Activated CD4-positive, alpha-beta T cell treated with anti-CD3 and anti-CD28 coated beads, Interleukin-2, amount 10 ng/mL, durations not matched to agents 24 days and 14 days (primary cell): ENCODE data around the gene A3GALT2. TPM values are rescaled to one million over a fixed set of nuclear protein-coding genes. Genes with fewer than 3 reads are reported as not detected.

Source experiments
- DNase-seq: peaks from one replicate; pipeline ENCODE4 v3.0.0; 2022
- H3K27ac Mint-ChIP-seq: one replicate; pipeline ENCODE4 v1.8.0; 2022; ENCODE audit warnings: mild to moderate bottlenecking, mixed read lengths
- H3K27me3 Mint-ChIP-seq: one replicate; pipeline ENCODE4 v1.8.0; 2022; ENCODE audit warnings: mixed read lengths
- H3K36me3 Mint-ChIP-seq: one replicate; pipeline ENCODE4 v1.8.0; 2022; ENCODE audit warnings: low read depth, mild to moderate bottlenecking, mixed read lengths
- H3K4me1 Mint-ChIP-seq: one replicate; pipeline ENCODE4 v1.8.0; 2021; ENCODE audit warnings: mixed read lengths
- H3K4me3 Mint-ChIP-seq: one replicate; pipeline ENCODE4 v1.8.0; 2022; ENCODE audit warnings: mild to moderate bottlenecking, moderate library complexity, mixed read lengths
- H3K9me3 Mint-ChIP-seq: one replicate; pipeline ENCODE4 v1.8.0; 2021; ENCODE audit warnings: mixed read lengths
- intact Hi-C: fragments of 100-400 bp; cut with micrococcal nuclease; formaldehyde crosslinking; loops from one replicate; pipeline ENCODE4 v1.15.1; 2023
- total RNA-seq: library from RNA; stranded (reverse); gene quantifications from 2 replicates; pipeline ENCODE4 v1.2.3, GENCODE V29; 2022

The A3GALT2 gene
- not detected in 2 replicates for total RNA-seq

- no peak for DNase-seq
- H3K4me3 Mint-ChIP-seq, result no peak within 1 kb of the TSS
- no peaks in the 10 kb centered on the region for H3K9me3 Mint-ChIP-seq
- intact Hi-C loops, result no loop called here
- peaks cover 3% of the 10 kb centered on the region for H3K27me3 Mint-ChIP-seq
- peaks cover 14% of the 10 kb centered on the region for H3K36me3 Mint-ChIP-seq
- no peak within 1 kb of the TSS for H3K27ac Mint-ChIP-seq
- H3K4me1 Mint-ChIP-seq, result peaks cover 2% of the 10 kb centered on the region
Measured at GRCh38 chr1:33320619-33321165, at the start of gene A3GALT2. Gene A3GALT2 (minus strand): TSS chr1:33321098. CDS start chr1:33321098, 0 bp downstream.

DNA sequence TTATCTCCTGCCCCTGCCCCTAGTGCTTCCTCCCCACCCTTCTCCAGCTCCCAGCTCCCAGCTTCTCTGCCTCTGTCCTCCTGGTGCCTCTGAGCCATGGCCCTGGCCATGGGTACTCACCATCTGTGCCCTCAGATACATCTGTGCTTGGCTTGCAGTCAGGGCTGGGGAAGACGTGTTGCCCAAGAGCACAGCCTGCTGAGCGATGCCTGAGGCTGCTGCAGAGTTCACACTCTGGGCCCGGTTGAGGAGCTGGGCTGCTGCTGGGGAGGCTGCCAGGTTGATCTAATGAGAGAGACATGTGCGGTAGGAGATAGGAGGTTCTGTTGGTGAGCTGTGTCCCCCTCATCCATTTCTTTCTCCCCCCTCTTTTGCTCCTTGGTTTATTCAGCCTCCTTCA, 49.4 kb upstream of the A3GALT2 start:
- intact Hi-C loops, result no loop called here
- H3K27ac Mint-ChIP-seq, result no peak overlapping the region
- H3K9me3 Mint-ChIP-seq, result no peaks in the 10 kb centered on the region
- H3K27me3 Mint-ChIP-seq, result no peaks in the 10 kb centered on the region
- no peaks in the 10 kb centered on the region for H3K36me3 Mint-ChIP-seq
- H3K4me1 Mint-ChIP-seq, result peaks cover 2% of the 10 kb centered on the region
- no peak for DNase-seq
- no peak overlapping the region for H3K4me3 Mint-ChIP-seq

DNA sequence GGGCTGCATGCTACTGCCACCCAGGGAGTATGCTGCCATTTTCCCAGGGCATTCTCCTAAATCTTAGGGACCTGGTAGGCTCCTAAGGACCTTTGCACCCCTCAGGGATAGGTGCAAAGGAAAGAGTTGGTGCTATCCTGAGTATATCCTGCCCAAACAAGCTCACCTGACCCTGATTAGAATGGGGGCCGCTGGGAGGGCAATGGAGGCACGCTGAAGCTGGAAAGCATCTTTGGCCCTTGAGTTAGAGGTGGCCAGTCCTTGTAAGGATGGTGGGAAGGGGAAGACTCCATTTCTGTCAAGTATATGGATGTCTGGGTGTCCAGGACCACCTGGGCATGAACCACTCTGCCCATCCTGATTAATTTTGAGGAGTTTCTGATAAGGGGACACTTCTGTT, 48.9 kb upstream of the A3GALT2 start:
- Mint-ChIP-seq H3K4me1 (peaks cover 2% of the 10 kb centered on the region), H3K27me3 (no peaks in the 10 kb centered on the region), H3K36me3 (no peaks in the 10 kb centered on the region), H3K9me3 (no peaks in the 10 kb centered on the region), H3K27ac (no peak overlapping the region), H3K4me3 (no peak overlapping the region)
- intact Hi-C loops, result loop anchor here (5.0 kb wide), 1 partner anchor 103 kb away; the partner anchor contains the start of gene ZSCAN20
- DNase-seq, result no peak

GRCh38 chr1:33369081-33369480, 48.2 kb upstream of the A3GALT2 start:
- intact Hi-C loops, result loop anchor here (5.0 kb wide), 1 partner anchor 103 kb away; the partner anchor contains the start of gene ZSCAN20
- H3K4me1 Mint-ChIP-seq, result peaks cover 2% of the 10 kb centered on the region
- DNase-seq, result no peak
- H3K9me3 Mint-ChIP-seq, result no peaks in the 10 kb centered on the region
- H3K4me3 Mint-ChIP-seq, result no peak overlapping the region
- H3K36me3 Mint-ChIP-seq, result no peaks in the 10 kb centered on the region
- no peaks in the 10 kb centered on the region for H3K27me3 Mint-ChIP-seq
- H3K27ac Mint-ChIP-seq, result no peak overlapping the region

- H3K27me3 Mint-ChIP-seq, result no peaks in the 10 kb centered on the region
- intact Hi-C loops, result loop anchor here (5.0 kb wide), 1 partner anchor 104 kb away; the partner anchor contains the start of gene ZSCAN20
- H3K9me3 Mint-ChIP-seq, result no peaks in the 10 kb centered on the region
- no peaks in the 10 kb centered on the region for H3K36me3 Mint-ChIP-seq
- H3K27ac Mint-ChIP-seq, result no peak overlapping the region
- no peak for DNase-seq
- no peak overlapping the region for H3K4me3 Mint-ChIP-seq
- peaks cover 2% of the 10 kb centered on the region for H3K4me1 Mint-ChIP-seq
Measured at GRCh38 chr1:33368431-33368830, 47.5 kb upstream of the A3GALT2 start.

GRCh38 chr1:33367485-33368405, 46.8 kb upstream of the A3GALT2 start:
- no peak overlapping the region for H3K27ac Mint-ChIP-seq
- intact Hi-C loops, result loop anchor here (1.0 to 5.0 kb wide), 2 partner anchors 72 to 105 kb away; partner anchors contain the start of gene ZSCAN20

DNA sequence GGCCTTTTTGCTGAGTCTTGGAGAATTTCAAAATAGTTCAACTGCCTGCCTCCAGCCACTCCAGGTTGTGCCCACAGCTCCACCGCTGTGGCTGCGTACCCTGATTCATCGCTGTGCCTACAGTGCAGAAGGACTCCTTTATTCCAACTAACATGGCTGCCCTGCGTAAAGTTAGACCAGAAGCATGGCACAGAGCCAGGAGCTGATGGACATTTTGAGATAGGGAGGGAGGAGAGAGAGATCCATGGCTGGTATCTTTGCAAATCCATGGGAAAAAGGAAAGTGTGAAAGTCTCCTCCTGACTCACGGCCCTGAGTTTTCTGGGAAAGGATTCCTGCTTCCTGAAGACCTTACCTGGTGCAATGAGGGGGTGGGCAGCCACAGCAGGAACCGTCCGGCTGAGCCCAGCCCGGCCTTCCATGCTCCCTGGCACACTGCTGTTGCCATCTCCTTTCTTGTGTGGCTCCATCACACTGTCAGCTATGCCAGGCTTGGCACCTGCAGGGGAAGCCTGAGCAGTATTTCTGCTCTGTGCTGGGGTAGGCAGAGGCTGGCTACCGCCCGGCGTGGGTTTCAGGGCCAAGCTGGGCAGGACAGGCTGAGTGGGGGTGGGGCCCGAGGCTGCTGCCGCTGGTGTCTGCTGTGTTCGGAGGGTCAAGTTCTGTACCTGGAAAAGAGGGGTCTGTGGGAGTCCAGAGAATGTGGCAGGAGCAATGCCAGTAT, 46.0 kb upstream of the A3GALT2 start:
- Mint-ChIP-seq H3K36me3 (no peaks in the 10 kb centered on the region), H3K27ac (no peak overlapping the region), H3K4me1 (peaks cover 6% of the 10 kb centered on the region), H3K27me3 (no peaks in the 10 kb centered on the region), H3K4me3 (no peak overlapping the region), H3K9me3 (no peaks in the 10 kb centered on the region)
- intact Hi-C loops, result loop anchor here (1.0 to 5.0 kb wide), 2 partner anchors 72 to 105 kb away; partner anchors contain the start of gene ZSCAN20
- DNase-seq, result no peak

More at GRCh38 chr1:33367485-33368405, 46.8 kb upstream of the A3GALT2 start:
- peaks cover 2% of the 10 kb centered on the region for H3K4me1 Mint-ChIP-seq
- no peaks in the 10 kb centered on the region for H3K9me3 Mint-ChIP-seq
- peak; percentile 95 for DNase-seq
- H3K36me3 Mint-ChIP-seq, result no peaks in the 10 kb centered on the region
- no peaks in the 10 kb centered on the region for H3K27me3 Mint-ChIP-seq
- no peak overlapping the region for H3K4me3 Mint-ChIP-seq

DNA sequence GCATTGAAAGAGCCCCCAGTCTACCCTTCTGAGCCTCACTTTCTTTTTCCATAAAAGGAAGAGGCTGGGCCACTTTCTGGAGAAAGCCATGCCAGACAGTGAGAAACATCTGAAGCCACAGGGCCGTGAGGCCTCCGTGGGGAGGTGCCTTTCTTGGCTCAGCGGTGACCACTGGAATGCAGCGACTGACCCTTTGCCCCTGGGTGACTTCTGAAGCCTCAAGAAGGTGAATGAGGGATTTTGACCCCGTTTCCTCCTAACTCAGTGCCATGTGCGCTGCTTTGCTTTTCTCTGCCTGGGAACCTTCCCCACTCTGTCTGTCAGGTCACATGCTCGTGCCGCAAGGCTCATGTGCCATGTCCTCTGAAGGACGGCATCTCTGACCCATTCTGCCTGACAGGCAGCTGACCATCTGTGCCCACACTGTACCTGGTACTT, 44.7 kb upstream of the A3GALT2 start:
- intact Hi-C loops, result loop anchor here (5.0 kb wide), 1 partner anchor 107 kb away; the partner anchor contains the start of gene ZSCAN20
- DNase-seq, result no peak
- no peaks in the 10 kb centered on the region for H3K36me3 Mint-ChIP-seq
- no peaks in the 10 kb centered on the region for H3K9me3 Mint-ChIP-seq
- H3K27ac Mint-ChIP-seq, result no peak overlapping the region
- no peak overlapping the region for H3K4me3 Mint-ChIP-seq
- no peaks in the 10 kb centered on the region for H3K27me3 Mint-ChIP-seq
- peaks cover 11% of the 10 kb centered on the region for H3K4me1 Mint-ChIP-seq

GRCh38 chr1:33364565-33364918, 43.6 kb upstream of the A3GALT2 start:
- intact Hi-C loops, result no loop called here

GRCh38 chr1:33363470-33363861, 42.6 kb upstream of the A3GALT2 start:
- H3K4me3 Mint-ChIP-seq, result no peak overlapping the region
- no peaks in the 10 kb centered on the region for H3K27me3 Mint-ChIP-seq
- H3K9me3 Mint-ChIP-seq, result no peaks in the 10 kb centered on the region
- peaks cover 11% of the 10 kb centered on the region for H3K4me1 Mint-ChIP-seq
- H3K36me3 Mint-ChIP-seq, result no peaks in the 10 kb centered on the region
- intact Hi-C loops, result no loop called here
- no peak for DNase-seq
- no peak overlapping the region for H3K27ac Mint-ChIP-seq

More at GRCh38 chr1:33364565-33364918, 43.6 kb upstream of the A3GALT2 start:
- Mint-ChIP-seq H3K4me3 (no peak overlapping the region), H3K27ac (no peak overlapping the region), H3K36me3 (no peaks in the 10 kb centered on the region), H3K27me3 (no peaks in the 10 kb centered on the region), H3K4me1 (peaks cover 11% of the 10 kb centered on the region), H3K9me3 (no peaks in the 10 kb centered on the region)
- no peak for DNase-seq

GRCh38 chr1:33363021-33363420, 42.1 kb upstream of the A3GALT2 start:
- intact Hi-C loops, result no loop called here
- no peaks in the 10 kb centered on the region for H3K36me3 Mint-ChIP-seq
- no peak overlapping the region for H3K4me3 Mint-ChIP-seq
- H3K27me3 Mint-ChIP-seq, result no peaks in the 10 kb centered on the region
- no peaks in the 10 kb centered on the region for H3K9me3 Mint-ChIP-seq
- DNase-seq, result no peak
- no peak overlapping the region for H3K27ac Mint-ChIP-seq
- H3K4me1 Mint-ChIP-seq, result peaks cover 11% of the 10 kb centered on the region

DNA sequence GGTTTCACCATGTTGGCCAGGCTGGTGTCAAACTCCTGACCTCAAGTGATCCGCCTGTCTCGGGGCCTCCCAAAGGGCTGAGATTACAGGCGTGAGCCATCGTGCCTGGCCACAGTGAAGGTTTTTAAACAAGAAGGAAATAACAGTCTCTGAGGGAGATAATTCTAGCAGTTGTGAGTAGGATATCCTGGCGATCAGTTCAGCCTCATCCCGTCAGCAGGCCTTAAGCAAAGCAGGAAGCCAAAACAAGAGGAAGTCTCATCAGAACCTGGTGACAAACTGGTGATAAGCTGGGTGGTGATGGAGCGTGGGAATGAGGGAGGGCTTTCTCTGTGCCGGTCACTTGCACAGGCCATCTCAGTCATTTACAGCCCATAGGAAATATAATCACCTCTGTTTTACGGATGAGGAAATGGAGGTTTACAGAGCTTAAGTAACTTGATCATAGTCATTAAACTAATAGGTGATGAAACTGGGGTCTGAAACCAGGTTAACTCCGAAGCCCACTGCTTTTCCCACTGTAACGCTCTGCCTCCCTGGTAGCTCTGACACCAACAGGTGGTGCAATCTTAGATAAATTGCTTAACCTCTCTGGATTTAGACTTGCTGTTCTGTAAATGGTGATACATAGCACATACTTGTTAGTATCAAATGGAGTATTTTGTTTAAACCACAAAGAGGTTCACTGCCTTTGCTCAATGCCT, 40.8 kb upstream of the A3GALT2 start:
- no peaks in the 10 kb centered on the region for H3K27me3 Mint-ChIP-seq
- H3K4me1 Mint-ChIP-seq, result peaks cover 9% of the 10 kb centered on the region
- H3K9me3 Mint-ChIP-seq, result no peaks in the 10 kb centered on the region
- H3K36me3 Mint-ChIP-seq, result no peaks in the 10 kb centered on the region
- DNase-seq, result no peak
- H3K4me3 Mint-ChIP-seq, result no peak overlapping the region
- intact Hi-C loops, result no loop called here
- H3K27ac Mint-ChIP-seq, result no peak overlapping the region

DNA sequence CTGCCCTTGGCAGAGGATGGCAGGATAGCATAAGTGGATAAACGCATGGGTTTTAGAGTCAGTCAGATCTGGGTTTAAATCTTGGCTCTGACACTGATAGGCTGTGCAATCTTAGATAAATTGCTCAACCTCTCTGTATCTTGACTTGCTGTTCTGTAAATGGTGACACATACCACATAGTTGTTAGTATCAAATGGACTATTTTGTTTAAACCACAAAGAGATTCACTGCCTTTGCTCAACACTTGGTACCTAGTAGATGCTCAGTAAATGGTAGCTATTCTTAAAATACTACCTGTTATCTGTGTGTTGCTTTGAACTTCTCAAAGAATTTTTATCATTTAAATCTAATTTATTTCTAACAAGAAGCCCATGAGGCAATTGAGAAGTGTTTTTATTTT, 39.5 kb upstream of the A3GALT2 start:
- intact Hi-C loops, result no loop called here
- Mint-ChIP-seq H3K27me3 (no peaks in the 10 kb centered on the region), H3K4me1 (peaks cover 9% of the 10 kb centered on the region), H3K4me3 (no peak overlapping the region), H3K27ac (no peak overlapping the region), H3K9me3 (no peaks in the 10 kb centered on the region), H3K36me3 (no peaks in the 10 kb centered on the region)
- no peak for DNase-seq
